ENCODE results near the gene DNAH1.

The DNAH1 gene

GRCh38 chr3:52361011-52361410 is 44.9 kb downstream of the DNAH1 start:
- Histone ChIP-seq H3K27ac (ENCODE audit: poor library complexity, severe bottlenecking) (no peak overlapping the region), H3K4me1 (ENCODE audit: insufficient read depth, poor library complexity, severe bottlenecking) (no peaks in the 10 kb centered on the region), H3K36me3 (ENCODE audit: low read depth) (no peaks in the 10 kb centered on the region), H3K9me3 (ENCODE audit: severe bottlenecking) (no peaks in the 10 kb centered on the region), H3K27me3 (ENCODE audit: insufficient read depth, poor library complexity, severe bottlenecking) (no peaks in the 10 kb centered on the region), H3K4me3 (ENCODE audit: severe bottlenecking) (no peak overlapping the region)
- DNase-seq (ENCODE audit: low spot score) (no peak), ATAC-seq (ENCODE audit: low read depth) (no peak)
- TF ChIP-seq CTCF (IDR thresholded peaks at IDR 0.05; ENCODE audit: poor library complexity, severe bottlenecking), result no peak

GRCh38 chr3:52361454-52361853 is 45.3 kb downstream of the DNAH1 start:
- no peak for ATAC-seq (ENCODE audit: low read depth)
- H3K4me3 ChIP-seq (ENCODE audit: severe bottlenecking), result no peak overlapping the region
- H3K27me3 ChIP-seq (ENCODE audit: insufficient read depth, poor library complexity, severe bottlenecking), result no peaks in the 10 kb centered on the region
- no peaks in the 10 kb centered on the region for H3K9me3 ChIP-seq (ENCODE audit: severe bottlenecking)
- no peaks in the 10 kb centered on the region for H3K36me3 ChIP-seq (ENCODE audit: low read depth)
- no peak overlapping the region for H3K27ac ChIP-seq (ENCODE audit: poor library complexity, severe bottlenecking)
- H3K4me1 ChIP-seq (ENCODE audit: insufficient read depth, poor library complexity, severe bottlenecking), result no peaks in the 10 kb centered on the region
- TF ChIP-seq CTCF (IDR thresholded peaks at IDR 0.05; ENCODE audit: poor library complexity, severe bottlenecking), result no peak
- DNase-seq (ENCODE audit: low spot score), result no peak

GRCh38 chr3:52361898-52362297 is 45.8 kb downstream of the DNAH1 start:
- Histone ChIP-seq H3K9me3 (ENCODE audit: severe bottlenecking) (no peaks in the 10 kb centered on the region), H3K36me3 (ENCODE audit: low read depth) (no peaks in the 10 kb centered on the region), H3K4me1 (ENCODE audit: insufficient read depth, poor library complexity, severe bottlenecking) (no peaks in the 10 kb centered on the region), H3K27me3 (ENCODE audit: insufficient read depth, poor library complexity, severe bottlenecking) (no peaks in the 10 kb centered on the region), H3K27ac (ENCODE audit: poor library complexity, severe bottlenecking) (no peak overlapping the region), H3K4me3 (ENCODE audit: severe bottlenecking) (no peak overlapping the region)
- no peak for TF ChIP-seq CTCF (IDR thresholded peaks at IDR 0.05; ENCODE audit: poor library complexity, severe bottlenecking)
- ATAC-seq (ENCODE audit: low read depth) (no peak), DNase-seq (ENCODE audit: low spot score) (no peak)

- no peaks in the 10 kb centered on the region for H3K27me3 ChIP-seq (ENCODE audit: insufficient read depth, poor library complexity, severe bottlenecking)
- H3K4me3 ChIP-seq (ENCODE audit: severe bottlenecking), result no peak overlapping the region
- ATAC-seq (ENCODE audit: low read depth) (no peak), DNase-seq (ENCODE audit: low spot score) (no peak)
- no peaks in the 10 kb centered on the region for H3K36me3 ChIP-seq (ENCODE audit: low read depth)
- H3K9me3 ChIP-seq (ENCODE audit: severe bottlenecking), result no peaks in the 10 kb centered on the region
- no peak overlapping the region for H3K27ac ChIP-seq (ENCODE audit: poor library complexity, severe bottlenecking)
- no peaks in the 10 kb centered on the region for H3K4me1 ChIP-seq (ENCODE audit: insufficient read depth, poor library complexity, severe bottlenecking)
- TF ChIP-seq CTCF (IDR thresholded peaks at IDR 0.05; ENCODE audit: poor library complexity, severe bottlenecking), result no peak
Measured at GRCh38 chr3:52364322-52365035, 48.4 kb downstream of the DNAH1 start.

- Histone ChIP-seq H3K4me1 (ENCODE audit: insufficient read depth, poor library complexity, severe bottlenecking) (no peaks in the 10 kb centered on the region), H3K27ac (ENCODE audit: poor library complexity, severe bottlenecking) (no peak overlapping the region), H3K27me3 (ENCODE audit: insufficient read depth, poor library complexity, severe bottlenecking) (no peaks in the 10 kb centered on the region), H3K9me3 (ENCODE audit: severe bottlenecking) (no peaks in the 10 kb centered on the region), H3K36me3 (ENCODE audit: low read depth) (no peaks in the 10 kb centered on the region), H3K4me3 (ENCODE audit: severe bottlenecking) (no peak overlapping the region)
- no peak for DNase-seq (ENCODE audit: low spot score)
- ATAC-seq (ENCODE audit: low read depth), result no peak
- TF ChIP-seq CTCF (IDR thresholded peaks at IDR 0.05; ENCODE audit: poor library complexity, severe bottlenecking), result no peak
Measured at GRCh38 chr3:52366527-52366926, 50.4 kb downstream of the DNAH1 start.

Measured in RWPE2 (cell line).